Epithelial cell of prostate (primary cell): ENCODE data around the gene ZFPL1.

Experiments
- DNase-seq: peaks from one replicate; pipeline ENCODE4 v3.0.0-alpha.2; 2011; ENCODE audit warnings: low read depth, low spot score
- H3K27ac ChIP-seq: fragments of 450-650 bp; 2 replicates; pipeline ENCODE4 v1.5.1; 2017; ENCODE audit warnings: mild to moderate bottlenecking

The ZFPL1 gene

DNA sequence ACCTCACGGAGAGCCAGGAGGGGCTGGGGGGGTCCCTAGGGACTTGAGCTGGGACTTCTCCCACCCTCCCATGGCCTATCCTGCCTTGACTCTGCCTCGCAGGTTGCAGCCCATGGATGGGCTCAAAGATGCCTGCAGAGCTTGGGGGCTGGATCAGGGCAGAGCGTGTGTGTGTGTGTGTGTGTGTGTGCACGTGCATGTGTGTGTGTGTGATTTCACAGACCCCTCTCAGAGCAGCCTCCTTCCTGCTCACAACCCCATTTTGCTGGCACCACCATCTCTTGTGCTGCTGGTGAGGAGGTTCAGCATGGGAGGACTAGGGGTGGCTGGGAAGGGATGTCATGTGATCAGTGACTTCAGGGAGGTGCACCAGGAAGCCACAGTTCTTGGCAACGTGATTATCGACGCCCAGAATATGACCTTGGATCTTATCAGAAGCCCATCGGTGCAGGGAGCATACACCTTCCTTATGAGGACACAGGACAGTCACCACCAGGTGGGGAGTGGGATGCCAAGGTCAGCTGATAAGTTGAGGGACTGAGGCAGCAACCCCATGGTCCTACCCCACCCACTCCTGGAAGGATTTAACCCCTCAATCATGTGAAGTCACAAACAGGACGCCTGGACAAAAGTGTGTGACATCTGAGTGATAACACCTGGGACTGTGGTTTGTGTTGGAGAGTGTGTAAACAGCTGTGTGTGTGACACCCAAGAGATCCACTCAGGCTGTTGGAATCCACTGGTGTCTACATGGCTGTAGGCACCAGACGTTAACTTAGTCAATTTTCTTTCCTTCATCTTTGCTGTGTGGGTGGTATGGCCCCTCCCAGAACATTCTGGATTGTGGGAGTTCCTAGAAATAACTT, 23.8 kb upstream of the ZFPL1 start:
- no peak for DNase-seq
- no peak overlapping the region for H3K27ac ChIP-seq

DNA sequence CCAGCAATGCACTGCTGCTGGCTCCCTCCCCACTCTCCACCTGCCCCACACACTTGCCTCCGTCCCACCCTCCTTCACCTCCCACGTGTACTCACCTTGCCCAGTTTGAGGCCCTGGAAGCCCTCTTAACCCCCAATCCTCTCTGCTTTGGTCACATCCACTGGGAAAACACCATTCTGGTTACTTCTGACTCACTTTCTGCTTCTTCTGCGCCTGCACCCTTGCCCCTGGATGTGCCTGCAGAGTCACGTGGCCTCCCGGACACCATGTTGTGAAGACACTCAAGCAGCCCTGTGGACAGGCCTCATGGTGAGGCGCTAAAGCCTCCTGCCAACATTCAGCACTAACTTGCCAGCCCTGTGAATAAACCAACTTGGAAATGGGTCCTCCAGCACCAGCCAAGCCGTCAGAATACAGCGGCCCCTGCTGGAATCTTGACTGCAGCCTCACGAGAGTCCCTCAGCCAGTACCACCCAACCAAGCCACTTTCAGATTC, 23.1 kb upstream of the ZFPL1 start:
- H3K27ac ChIP-seq: no peak overlapping the region
- DNase-seq: no peak

DNA sequence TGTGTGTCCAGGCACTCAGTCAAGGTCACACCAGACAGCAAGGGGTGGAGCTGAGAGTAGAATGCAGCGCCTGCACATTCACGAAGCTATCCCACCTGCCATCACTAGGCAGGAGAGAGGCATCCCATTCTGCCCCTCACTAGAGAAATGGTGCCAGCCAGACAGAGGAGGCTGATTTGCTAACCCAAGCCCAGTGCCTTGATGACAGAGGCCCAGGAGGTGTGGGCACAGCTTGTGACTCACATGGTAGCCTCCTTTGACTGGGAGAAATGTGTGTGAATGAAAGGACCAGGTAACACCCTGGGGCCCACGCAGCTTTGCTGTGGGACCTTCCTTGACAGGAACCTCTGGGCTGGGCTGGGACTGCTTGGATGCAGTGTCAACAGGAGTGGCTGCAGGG, 20.5 kb upstream of the ZFPL1 start:
- no peak for DNase-seq
- no peak overlapping the region for H3K27ac ChIP-seq

- DNase-seq: no peak
- H3K27ac ChIP-seq: no peak overlapping the region
These were observed 19.2 kb upstream of the ZFPL1 start for GRCh38 chr11:65064847-65065240.

GRCh38 chr11:65065851-65066250, 18.2 kb upstream of the ZFPL1 start:
- no peak overlapping the region for H3K27ac ChIP-seq
- no peak for DNase-seq

- DNase-seq: no peak
- no peak overlapping the region for H3K27ac ChIP-seq
These were observed 17.7 kb upstream of the ZFPL1 start for GRCh38 chr11:65066315-65066714.

DNA sequence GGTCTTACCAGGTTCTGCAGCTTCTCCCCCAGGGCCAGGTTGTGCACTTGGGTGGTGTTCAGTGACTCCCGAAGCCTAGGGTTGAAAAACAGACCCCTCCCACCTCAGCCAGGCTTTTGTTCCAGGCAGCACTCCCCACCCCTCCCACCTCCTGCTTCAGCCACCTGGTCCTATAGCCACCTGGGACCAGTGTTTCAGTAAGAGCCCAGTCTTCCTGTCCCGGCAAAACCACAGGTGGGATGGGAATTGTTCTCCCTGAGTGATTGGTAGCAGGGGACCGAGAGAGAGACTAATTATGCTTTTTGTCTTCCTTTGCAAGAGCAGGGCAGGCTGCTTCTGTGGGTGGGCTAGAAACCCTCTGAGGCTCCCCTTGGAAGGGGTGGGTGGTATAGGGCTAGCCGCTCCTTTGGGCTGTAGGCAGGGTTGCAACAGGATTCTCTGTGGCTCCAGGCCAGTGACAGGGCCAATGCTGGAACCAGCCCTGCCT, 17.2 kb upstream of the ZFPL1 start:
- no peak for DNase-seq

GRCh38 chr11:65067446-65067845, 16.6 kb upstream of the ZFPL1 start:
- no peak for DNase-seq
- H3K27ac ChIP-seq: no peak overlapping the region

More for the DNA sequence above, 17.2 kb upstream of the ZFPL1 start:
- no peak overlapping the region for H3K27ac ChIP-seq

GRCh38 chr11:65069217-65069616, 14.8 kb upstream of the ZFPL1 start:
- no peak overlapping the region for H3K27ac ChIP-seq
- DNase-seq: no peak

DNA sequence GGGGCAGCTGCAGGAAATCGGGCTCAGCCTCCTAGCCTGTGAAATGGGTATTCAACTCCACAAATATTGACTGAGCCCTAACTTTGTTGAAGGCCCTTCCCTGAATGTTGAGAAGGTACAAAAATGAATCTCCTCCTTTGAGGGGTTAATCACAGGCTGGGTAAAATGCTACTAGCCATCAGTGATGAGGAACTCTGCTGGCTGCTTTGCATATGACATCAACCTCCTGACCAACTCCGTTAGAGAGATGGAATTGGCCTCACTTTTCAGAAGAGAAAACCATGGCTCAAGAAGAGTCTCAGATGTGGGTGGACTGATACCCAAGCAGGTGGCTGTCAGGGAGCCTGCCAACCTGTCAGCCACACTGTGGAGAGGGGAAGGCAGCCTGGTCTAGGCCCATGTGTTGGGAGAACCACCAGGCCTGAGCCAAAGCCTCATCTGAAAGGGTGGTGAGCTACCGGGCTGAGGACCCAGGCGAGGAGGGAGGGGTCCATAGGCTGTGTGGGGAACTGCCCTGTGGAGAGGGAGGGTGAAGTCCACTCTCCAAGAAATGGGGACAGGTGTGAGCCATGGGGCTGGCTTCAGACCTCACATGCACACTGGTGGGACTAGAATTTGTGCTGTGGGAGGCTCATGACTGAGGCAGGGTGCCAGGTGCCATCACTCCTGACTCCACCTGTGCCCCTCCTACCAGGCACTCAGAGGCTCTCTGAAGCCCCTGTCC, 12.0 kb upstream of the ZFPL1 start:
- DNase-seq: no peak
- no peak overlapping the region for H3K27ac ChIP-seq

DNA sequence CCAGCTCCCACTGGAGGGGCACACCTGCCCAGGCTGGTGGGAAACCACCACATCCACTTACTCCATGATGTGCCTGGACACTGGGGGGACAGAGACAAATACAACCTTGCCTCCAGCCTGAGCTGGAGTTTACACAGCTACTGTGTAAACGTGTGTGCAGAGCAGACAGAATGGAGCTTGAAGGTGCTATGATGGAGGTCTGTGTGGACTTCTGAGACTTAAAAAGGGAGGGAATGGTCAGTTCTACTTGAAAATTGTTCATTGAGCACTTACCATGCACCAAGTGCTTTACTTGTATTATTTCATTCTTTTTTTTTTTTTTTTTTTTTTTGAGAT, 11.4 kb upstream of the ZFPL1 start:
- H3K27ac ChIP-seq: no peak overlapping the region
- no peak for DNase-seq

- no peak overlapping the region for H3K27ac ChIP-seq
- no peak for DNase-seq
These were observed 6.6 kb upstream of the ZFPL1 start for GRCh38 chr11:65077451-65077850.

GRCh38 chr11:65078151-65078550, 5.9 kb upstream of the ZFPL1 start:
- no peak overlapping the region for H3K27ac ChIP-seq
- DNase-seq: no peak

GRCh38 chr11:65078786-65079342, 5.2 kb upstream of the ZFPL1 start:
- no peak for DNase-seq
- H3K27ac ChIP-seq: no peak overlapping the region

DNA sequence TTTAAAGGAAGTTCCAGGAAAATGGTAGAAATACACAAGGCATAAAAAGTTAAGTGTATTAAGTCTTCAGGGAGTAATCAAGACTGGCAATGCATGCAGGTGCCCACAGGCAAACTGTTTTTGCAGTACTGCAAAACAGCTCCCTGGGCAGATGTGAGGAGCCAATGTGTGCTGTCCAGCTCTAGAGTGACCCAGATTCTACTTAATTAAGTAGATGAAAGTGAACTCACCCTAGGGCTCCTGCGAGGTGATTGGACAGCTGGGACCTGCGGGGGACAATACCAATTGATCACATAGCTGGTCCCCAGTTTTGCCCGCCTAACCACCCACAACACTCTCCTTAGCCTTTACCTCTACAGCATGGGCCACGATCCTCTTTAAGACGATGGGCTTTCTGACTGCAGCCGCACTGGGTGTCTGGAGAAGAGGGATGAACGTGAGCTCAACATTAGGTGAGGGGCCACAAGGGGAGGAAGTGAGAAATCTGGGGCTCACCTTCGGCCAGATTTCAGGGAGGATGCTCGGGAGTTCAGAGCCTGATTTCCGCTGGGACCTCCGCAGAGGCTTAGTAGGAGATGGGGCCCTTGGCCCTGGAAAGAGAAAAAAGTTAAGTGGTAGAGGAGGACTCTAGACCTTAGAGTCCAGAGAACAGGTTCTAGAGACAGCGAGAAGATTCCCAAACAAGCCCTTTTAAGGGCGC, 738 bp upstream of the ZFPL1 start:
- DNase-seq: no peak
- no peak overlapping the region for H3K27ac ChIP-seq

DNA sequence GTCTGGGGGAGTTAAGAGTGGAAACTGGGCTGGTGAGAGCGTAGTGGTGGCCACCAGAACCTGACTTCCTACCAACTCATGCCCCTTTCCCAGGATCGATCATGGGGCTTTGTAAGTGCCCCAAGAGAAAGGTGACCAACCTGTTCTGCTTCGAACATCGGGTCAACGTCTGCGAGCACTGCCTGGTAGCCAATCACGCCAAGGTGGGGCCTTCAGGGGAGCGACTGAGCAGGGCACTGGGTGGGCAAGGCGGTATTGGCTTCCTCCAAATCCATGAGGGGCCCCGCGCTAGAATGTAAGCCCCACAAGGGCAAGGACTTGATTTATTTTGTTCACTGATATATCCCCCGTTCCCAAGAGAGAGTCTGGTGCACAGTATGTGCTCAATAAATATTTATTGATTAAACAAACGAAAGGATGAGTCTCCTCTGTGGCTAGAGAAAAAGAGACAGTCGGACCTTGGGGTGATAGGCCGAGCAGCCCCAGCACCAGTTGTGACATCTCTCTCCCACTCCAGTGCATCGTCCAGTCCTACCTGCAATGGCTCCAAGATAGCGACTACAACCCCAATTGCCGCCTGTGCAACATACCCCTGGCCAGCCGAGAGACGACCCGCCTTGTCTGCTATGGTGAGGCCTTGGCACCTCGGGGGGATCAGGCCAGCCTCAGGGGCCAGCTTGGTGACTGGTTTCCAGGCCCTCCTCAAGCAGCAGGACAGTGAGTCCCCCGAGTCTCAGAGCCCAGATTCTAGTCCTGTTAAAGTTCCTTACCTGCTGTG, 765 bp downstream of the ZFPL1 start:
- peak overlapping the region; percentile 71 for H3K27ac ChIP-seq
- no peak for DNase-seq

DNA sequence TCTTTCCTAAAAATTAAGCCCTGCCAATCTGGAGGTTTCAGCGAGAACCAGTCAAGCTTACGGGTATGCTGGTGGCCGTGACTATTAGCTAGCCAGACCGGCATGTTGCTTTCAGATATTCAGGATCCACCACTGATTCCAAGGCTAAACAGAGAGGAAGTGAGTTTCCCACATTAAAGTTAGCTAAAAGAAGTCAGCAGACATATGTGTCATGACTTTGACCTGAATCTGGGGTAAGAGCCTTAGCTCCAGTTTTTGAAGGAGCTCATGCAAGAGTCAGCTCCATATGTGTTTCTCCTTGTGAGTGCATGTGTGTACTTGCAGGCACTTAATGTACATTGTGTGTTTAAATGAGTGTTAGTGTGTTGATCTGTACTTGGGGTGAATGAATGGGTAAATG, 1.4 kb downstream of the ZFPL1 start:
- no peak for DNase-seq
- no peak overlapping the region for H3K27ac ChIP-seq

GRCh38 chr11:65086809-65087208, 2.8 kb downstream of the ZFPL1 start:
- no peak overlapping the region for H3K27ac ChIP-seq
- no peak for DNase-seq

DNA sequence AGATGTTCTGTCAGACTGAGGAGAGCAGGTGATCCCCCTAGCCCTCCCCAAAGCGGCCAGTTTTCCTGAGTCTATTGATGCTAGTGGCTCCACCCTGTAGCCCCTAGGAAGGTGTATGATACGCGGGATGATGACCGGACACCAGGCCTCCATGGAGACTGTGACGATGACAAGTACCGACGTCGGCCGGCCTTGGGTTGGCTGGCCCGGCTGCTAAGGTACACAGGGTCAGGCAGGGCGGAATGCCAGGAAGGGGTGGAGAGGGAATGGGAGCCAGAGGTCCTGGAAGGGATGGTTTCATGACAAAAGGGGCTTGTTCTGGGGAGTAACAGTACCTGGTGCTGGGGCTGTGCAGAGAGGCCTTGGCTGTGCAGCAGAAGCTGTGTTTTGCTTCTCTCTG, 3.2 kb downstream of the ZFPL1 start:
- DNase-seq: no peak
- H3K27ac ChIP-seq: no peak overlapping the region

- H3K27ac ChIP-seq: no peak overlapping the region
- no peak for DNase-seq
These were observed 3.8 kb downstream of the ZFPL1 start for GRCh38 chr11:65087827-65088226.
